Neural cell (in vitro differentiated cells): ENCODE data around the gene COL6A6. TPM values are rescaled to one million over a fixed set of nuclear protein-coding genes. Genes with fewer than 3 reads are reported as not detected.

Experiments used
- H2AFZ ChIP-seq: fragments of 200-600, 300-800 bp; sonication (generic), shearing (Covaris generic); 2 replicates; pipeline ENCODE4 v1.6.0; 2014; ENCODE audit warnings: low read depth, mild to moderate bottlenecking, antibody characterized with exemption, low read length, moderate library complexity
- H3F3A ChIP-seq: fragments of 200-600 bp; shearing (Covaris generic); 2 replicates; pipeline ENCODE4 v1.6.1; 2016; ENCODE audit warnings: mild to moderate bottlenecking, moderate library complexity, mixed read lengths, antibody characterized with exemption, low read length; ENCODE audit not compliant: insufficient read depth, poor library complexity, severe bottlenecking
- H3K27ac ChIP-seq: fragments of 200-600, 300-800 bp; sonication (generic), shearing (Covaris generic); 2 replicates; pipeline ENCODE4 v1.5.1; 2014; ENCODE audit warnings: mild to moderate bottlenecking, low read length, moderate library complexity
- H3K27me3 ChIP-seq: fragments of 300-800, 200-600 bp; sonication (generic), shearing (Covaris generic); 2 replicates; pipeline ENCODE4 v1.6.0; 2014; ENCODE audit warnings: mild to moderate bottlenecking, low read depth, low read length, moderate library complexity; ENCODE audit not compliant: insufficient read depth
- H3K36me3 ChIP-seq: fragments of 300-800, 200-600 bp; sonication (generic), shearing (Covaris generic); 2 replicates; pipeline ENCODE4 v1.5.1; 2014; ENCODE audit warnings: mild to moderate bottlenecking, antibody characterized with exemption, low read length, moderate library complexity; ENCODE audit not compliant: insufficient read depth
- H3K4me2 ChIP-seq: fragments of 300-800, 200-600 bp; sonication (generic), shearing (Covaris generic); 2 replicates; pipeline ENCODE4 v1.6.0; 2014; ENCODE audit warnings: mild to moderate bottlenecking, low read length
- H3K4me3 ChIP-seq: fragments of 300-800, 200-600 bp; sonication (generic), shearing (Covaris generic); 2 replicates; pipeline ENCODE4 v1.5.1; 2014; ENCODE audit warnings: mild to moderate bottlenecking, low read length, moderate library complexity
- H3K79me2 ChIP-seq: fragments of 200-600 bp; shearing (Covaris generic); replicated peaks from 2 replicates; pipeline ENCODE4 v1.6.0; 2014; ENCODE audit warnings: mild to moderate bottlenecking, low read length, moderate library complexity; ENCODE audit not compliant: insufficient read depth
- H3K9ac ChIP-seq: fragments of 300-800, 200-600 bp; sonication (generic), shearing (Covaris generic); 2 replicates; pipeline ENCODE4 v1.6.1; 2016; ENCODE audit warnings: mild to moderate bottlenecking, low read length, mixed read lengths
- H3K9me2 ChIP-seq: fragments of 200-600 bp; shearing (Covaris generic); 2 replicates; pipeline ENCODE4 v1.6.1; 2016; ENCODE audit warnings: mild to moderate bottlenecking, low read length, mixed read lengths; ENCODE audit not compliant: insufficient read depth
- H3K9me3 ChIP-seq: fragments of 200-600, 300-800 bp; sonication (generic), shearing (Covaris generic); 2 replicates; pipeline ENCODE4 v1.6.1; 2016; ENCODE audit warnings: mild to moderate bottlenecking, mixed run types, low read length, moderate library complexity, mixed read lengths
- H4K20me1 ChIP-seq: fragments of 200-600 bp; shearing (Covaris generic); 2 replicates; pipeline ENCODE4 v1.6.1; 2016; ENCODE audit warnings: mild to moderate bottlenecking, mixed run types; ENCODE audit not compliant: insufficient read depth
- EP300 ChIP-seq: fragments of 450-650 bp; conservative IDR thresholded peaks from 2 replicates; pipeline ENCODE4 v1.6.1; 2014; ENCODE audit warnings: antibody characterized with exemption, mild to moderate bottlenecking, moderate library complexity; ENCODE audit not compliant: poor library complexity, severe bottlenecking
- EZH2 ChIP-seq: fragments of 200-600, 300-800 bp; shearing (Covaris generic), sonication (generic); IDR thresholded peaks from 2 replicates; pipeline ENCODE4 v1.6.1; 2014; ENCODE audit warnings: antibody characterized with exemption, low read length, borderline replicate concordance, mild to moderate bottlenecking; ENCODE audit not compliant: insufficient read depth, poor library complexity, severe bottlenecking
- MXI1 ChIP-seq: fragments of 450-650 bp; conservative IDR thresholded peaks from 2 replicates; pipeline ENCODE4 v1.6.1; 2014; ENCODE audit warnings: antibody characterized with exemption, mild to moderate bottlenecking; ENCODE audit not compliant: poor library complexity, severe bottlenecking
- POLR2AphosphoS5 ChIP-seq: IDR thresholded peaks from 2 replicates; pipeline ENCODE4 v1.6.1; 2012
- RAD21 ChIP-seq: fragments of 450-650 bp; conservative IDR thresholded peaks from 2 replicates; pipeline ENCODE4 v1.6.1; 2014; ENCODE audit warnings: antibody characterized with exemption, mild to moderate bottlenecking, moderate library complexity
- SMC3 ChIP-seq: fragments of 450-650 bp; conservative IDR thresholded peaks from 2 replicates; pipeline ENCODE4 v1.6.1; 2014; ENCODE audit warnings: antibody characterized with exemption, mild to moderate bottlenecking, moderate library complexity; ENCODE audit not compliant: poor library complexity
- TAF1 ChIP-seq: IDR thresholded peaks from 2 replicates; pipeline ENCODE4 v1.6.1; 2012; ENCODE audit warnings: low read depth
- polyA minus RNA-seq: library from RNA; depleted of rRNA, polyadenylated mRNA; stranded (reverse); fragments of >200 nt; gene quantifications from 2 replicates; pipeline ENCODE4 v1.2.3, GENCODE V29; 2014
- polyA plus RNA-seq: library from polyadenylated mRNA; depleted of rRNA; stranded (reverse); fragments of >200 nt; gene quantifications from 2 replicates; pipeline ENCODE4 v1.2.3, GENCODE V29; 2014
- TF ChIP-seq, protein P1 (sequence below): fragments of 450-650 bp; IDR thresholded peaks from 2 replicates; pipeline ENCODE4 v1.5.1; 2014; ENCODE audit warnings: antibody characterized with exemption, mild to moderate bottlenecking, moderate library complexity; ENCODE audit not compliant: poor library complexity, severe bottlenecking
- TF ChIP-seq, protein P2 (sequence below): IDR thresholded peaks from 2 replicates; pipeline ENCODE4 v1.6.1; 2012; ENCODE audit warnings: borderline replicate concordance

Gene COL6A6, protein sequence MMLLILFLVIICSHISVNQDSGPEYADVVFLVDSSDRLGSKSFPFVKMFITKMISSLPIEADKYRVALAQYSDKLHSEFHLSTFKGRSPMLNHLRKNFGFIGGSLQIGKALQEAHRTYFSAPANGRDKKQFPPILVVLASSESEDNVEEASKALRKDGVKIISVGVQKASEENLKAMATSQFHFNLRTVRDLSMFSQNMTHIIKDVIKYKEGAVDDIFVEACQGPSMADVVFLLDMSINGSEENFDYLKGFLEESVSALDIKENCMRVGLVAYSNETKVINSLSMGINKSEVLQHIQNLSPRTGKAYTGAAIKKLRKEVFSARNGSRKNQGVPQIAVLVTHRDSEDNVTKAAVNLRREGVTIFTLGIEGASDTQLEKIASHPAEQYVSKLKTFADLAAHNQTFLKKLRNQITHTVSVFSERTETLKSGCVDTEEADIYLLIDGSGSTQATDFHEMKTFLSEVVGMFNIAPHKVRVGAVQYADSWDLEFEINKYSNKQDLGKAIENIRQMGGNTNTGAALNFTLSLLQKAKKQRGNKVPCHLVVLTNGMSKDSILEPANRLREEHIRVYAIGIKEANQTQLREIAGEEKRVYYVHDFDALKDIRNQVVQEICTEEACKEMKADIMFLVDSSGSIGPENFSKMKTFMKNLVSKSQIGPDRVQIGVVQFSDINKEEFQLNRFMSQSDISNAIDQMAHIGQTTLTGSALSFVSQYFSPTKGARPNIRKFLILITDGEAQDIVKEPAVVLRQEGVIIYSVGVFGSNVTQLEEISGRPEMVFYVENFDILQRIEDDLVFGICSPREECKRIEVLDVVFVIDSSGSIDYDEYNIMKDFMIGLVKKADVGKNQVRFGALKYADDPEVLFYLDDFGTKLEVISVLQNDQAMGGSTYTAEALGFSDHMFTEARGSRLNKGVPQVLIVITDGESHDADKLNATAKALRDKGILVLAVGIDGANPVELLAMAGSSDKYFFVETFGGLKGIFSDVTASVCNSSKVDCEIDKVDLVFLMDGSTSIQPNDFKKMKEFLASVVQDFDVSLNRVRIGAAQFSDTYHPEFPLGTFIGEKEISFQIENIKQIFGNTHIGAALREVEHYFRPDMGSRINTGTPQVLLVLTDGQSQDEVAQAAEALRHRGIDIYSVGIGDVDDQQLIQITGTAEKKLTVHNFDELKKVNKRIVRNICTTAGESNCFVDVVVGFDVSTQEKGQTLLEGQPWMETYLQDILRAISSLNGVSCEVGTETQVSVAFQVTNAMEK (N-terminal part only)
- not detected in 2 replicates for polyA plus RNA-seq
- not detected in 2 replicates for polyA minus RNA-seq

- Histone ChIP-seq H3K9me2 (no peaks in the 10 kb centered on the region), H3K4me3 (peak within 1 kb of the TSS; percentile 57), H3K27me3 (peaks cover 36% of the 10 kb centered on the region), H3K79me2 (no peaks in the 10 kb centered on the region), H3F3A (no peaks in the 10 kb centered on the region), H4K20me1 (no peaks in the 10 kb centered on the region), H3K27ac (no peak within 1 kb of the TSS), H3K9ac (no peak within 1 kb of the TSS), H2AFZ (no peak within 1 kb of the TSS), H3K36me3 (no peaks in the 10 kb centered on the region), H3K9me3 (peaks cover 3% of the 10 kb centered on the region), H3K4me2 (no peak within 1 kb of the TSS)
- no peak for TF ChIP-seq RAD21
- TF ChIP-seq, protein P1, sequence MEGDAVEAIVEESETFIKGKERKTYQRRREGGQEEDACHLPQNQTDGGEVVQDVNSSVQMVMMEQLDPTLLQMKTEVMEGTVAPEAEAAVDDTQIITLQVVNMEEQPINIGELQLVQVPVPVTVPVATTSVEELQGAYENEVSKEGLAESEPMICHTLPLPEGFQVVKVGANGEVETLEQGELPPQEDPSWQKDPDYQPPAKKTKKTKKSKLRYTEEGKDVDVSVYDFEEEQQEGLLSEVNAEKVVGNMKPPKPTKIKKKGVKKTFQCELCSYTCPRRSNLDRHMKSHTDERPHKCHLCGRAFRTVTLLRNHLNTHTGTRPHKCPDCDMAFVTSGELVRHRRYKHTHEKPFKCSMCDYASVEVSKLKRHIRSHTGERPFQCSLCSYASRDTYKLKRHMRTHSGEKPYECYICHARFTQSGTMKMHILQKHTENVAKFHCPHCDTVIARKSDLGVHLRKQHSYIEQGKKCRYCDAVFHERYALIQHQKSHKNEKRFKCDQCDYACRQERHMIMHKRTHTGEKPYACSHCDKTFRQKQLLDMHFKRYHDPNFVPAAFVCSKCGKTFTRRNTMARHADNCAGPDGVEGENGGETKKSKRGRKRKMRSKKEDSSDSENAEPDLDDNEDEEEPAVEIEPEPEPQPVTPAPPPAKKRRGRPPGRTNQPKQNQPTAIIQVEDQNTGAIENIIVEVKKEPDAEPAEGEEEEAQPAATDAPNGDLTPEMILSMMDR: no peak
- TF ChIP-seq SMC3: no peak
- no peak for TF ChIP-seq EZH2
- TF ChIP-seq, protein P2, sequence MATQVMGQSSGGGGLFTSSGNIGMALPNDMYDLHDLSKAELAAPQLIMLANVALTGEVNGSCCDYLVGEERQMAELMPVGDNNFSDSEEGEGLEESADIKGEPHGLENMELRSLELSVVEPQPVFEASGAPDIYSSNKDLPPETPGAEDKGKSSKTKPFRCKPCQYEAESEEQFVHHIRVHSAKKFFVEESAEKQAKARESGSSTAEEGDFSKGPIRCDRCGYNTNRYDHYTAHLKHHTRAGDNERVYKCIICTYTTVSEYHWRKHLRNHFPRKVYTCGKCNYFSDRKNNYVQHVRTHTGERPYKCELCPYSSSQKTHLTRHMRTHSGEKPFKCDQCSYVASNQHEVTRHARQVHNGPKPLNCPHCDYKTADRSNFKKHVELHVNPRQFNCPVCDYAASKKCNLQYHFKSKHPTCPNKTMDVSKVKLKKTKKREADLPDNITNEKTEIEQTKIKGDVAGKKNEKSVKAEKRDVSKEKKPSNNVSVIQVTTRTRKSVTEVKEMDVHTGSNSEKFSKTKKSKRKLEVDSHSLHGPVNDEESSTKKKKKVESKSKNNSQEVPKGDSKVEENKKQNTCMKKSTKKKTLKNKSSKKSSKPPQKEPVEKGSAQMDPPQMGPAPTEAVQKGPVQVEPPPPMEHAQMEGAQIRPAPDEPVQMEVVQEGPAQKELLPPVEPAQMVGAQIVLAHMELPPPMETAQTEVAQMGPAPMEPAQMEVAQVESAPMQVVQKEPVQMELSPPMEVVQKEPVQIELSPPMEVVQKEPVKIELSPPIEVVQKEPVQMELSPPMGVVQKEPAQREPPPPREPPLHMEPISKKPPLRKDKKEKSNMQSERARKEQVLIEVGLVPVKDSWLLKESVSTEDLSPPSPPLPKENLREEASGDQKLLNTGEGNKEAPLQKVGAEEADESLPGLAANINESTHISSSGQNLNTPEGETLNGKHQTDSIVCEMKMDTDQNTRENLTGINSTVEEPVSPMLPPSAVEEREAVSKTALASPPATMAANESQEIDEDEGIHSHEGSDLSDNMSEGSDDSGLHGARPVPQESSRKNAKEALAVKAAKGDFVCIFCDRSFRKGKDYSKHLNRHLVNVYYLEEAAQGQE: no peak
- no peak for TF ChIP-seq POLR2AphosphoS5
- TF ChIP-seq MXI1: no peak
- TF ChIP-seq EP300: no peak
- TF ChIP-seq TAF1: no peak
Measured at GRCh38 chr3:130516645-130517512, at the start of gene COL6A6. TSS of gene COL6A6 (plus strand) at chr3:130517177. CDS start at chr3:130560365, 43,188 bp downstream.
